ENCODE results near the gene CSN3.
"Not testable (repeated sequence)": the region's sequence is repeated elsewhere in the genome, so short reads cannot be mapped to it uniquely, and the experiment has no call there.

DNA sequence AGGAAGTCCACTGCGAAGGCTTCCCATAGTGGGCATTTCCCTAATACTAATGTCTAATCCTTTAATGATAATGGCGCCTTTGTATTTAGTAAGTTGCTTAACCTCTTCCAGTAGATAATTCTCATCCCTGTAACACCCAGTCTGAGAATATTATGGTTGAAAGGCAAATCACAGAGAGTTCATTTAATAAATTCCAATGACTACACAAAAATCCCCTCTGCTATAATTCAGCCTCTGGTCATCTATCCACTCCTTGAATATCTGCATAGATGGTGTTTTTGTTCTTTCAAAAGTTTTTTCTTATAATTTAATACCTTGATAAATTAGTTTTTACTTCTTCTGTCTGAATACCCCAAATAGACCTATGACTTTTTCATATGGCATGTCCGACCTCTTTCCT lies 21.0 kb upstream of the CSN3 start:
- TF ChIP-seq, protein P1, sequence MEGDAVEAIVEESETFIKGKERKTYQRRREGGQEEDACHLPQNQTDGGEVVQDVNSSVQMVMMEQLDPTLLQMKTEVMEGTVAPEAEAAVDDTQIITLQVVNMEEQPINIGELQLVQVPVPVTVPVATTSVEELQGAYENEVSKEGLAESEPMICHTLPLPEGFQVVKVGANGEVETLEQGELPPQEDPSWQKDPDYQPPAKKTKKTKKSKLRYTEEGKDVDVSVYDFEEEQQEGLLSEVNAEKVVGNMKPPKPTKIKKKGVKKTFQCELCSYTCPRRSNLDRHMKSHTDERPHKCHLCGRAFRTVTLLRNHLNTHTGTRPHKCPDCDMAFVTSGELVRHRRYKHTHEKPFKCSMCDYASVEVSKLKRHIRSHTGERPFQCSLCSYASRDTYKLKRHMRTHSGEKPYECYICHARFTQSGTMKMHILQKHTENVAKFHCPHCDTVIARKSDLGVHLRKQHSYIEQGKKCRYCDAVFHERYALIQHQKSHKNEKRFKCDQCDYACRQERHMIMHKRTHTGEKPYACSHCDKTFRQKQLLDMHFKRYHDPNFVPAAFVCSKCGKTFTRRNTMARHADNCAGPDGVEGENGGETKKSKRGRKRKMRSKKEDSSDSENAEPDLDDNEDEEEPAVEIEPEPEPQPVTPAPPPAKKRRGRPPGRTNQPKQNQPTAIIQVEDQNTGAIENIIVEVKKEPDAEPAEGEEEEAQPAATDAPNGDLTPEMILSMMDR (IDR thresholded peaks at IDR 0.05): not testable (repeated sequence)
- not testable (repeated sequence) for TF ChIP-seq CHD2 (IDR thresholded peaks at IDR 0.05; ENCODE audit: low read length, partially characterized antibody); RFX5 (IDR thresholded peaks at IDR 0.05; ENCODE audit: low read length); FOXJ3 (CRISPR knock-in tag; IDR thresholded peaks at IDR 0.05); GATA2 (CRISPR knock-in tag; IDR thresholded peaks at IDR 0.05); EP300 (IDR thresholded peaks at IDR 0.05; ENCODE audit: borderline replicate concordance in 1 of 2, low read depth in 1 of 2, low read length in 1 of 2); POLR2AphosphoS5 (IDR thresholded peaks at IDR 0.05; ENCODE audit: low read depth, low read length); TEAD4 (IDR thresholded peaks at IDR 0.05; ENCODE audit: borderline replicate concordance, insufficient read depth); SMC3 (IDR thresholded peaks at IDR 0.05; ENCODE audit: low read depth, low read length); RXRA (IDR thresholded peaks at IDR 0.05; ENCODE audit: borderline replicate concordance, low read depth); SIN3A (IDR thresholded peaks at IDR 0.05; ENCODE audit: borderline replicate concordance, low read depth, low read length)
- TF ChIP-seq, protein P2, sequence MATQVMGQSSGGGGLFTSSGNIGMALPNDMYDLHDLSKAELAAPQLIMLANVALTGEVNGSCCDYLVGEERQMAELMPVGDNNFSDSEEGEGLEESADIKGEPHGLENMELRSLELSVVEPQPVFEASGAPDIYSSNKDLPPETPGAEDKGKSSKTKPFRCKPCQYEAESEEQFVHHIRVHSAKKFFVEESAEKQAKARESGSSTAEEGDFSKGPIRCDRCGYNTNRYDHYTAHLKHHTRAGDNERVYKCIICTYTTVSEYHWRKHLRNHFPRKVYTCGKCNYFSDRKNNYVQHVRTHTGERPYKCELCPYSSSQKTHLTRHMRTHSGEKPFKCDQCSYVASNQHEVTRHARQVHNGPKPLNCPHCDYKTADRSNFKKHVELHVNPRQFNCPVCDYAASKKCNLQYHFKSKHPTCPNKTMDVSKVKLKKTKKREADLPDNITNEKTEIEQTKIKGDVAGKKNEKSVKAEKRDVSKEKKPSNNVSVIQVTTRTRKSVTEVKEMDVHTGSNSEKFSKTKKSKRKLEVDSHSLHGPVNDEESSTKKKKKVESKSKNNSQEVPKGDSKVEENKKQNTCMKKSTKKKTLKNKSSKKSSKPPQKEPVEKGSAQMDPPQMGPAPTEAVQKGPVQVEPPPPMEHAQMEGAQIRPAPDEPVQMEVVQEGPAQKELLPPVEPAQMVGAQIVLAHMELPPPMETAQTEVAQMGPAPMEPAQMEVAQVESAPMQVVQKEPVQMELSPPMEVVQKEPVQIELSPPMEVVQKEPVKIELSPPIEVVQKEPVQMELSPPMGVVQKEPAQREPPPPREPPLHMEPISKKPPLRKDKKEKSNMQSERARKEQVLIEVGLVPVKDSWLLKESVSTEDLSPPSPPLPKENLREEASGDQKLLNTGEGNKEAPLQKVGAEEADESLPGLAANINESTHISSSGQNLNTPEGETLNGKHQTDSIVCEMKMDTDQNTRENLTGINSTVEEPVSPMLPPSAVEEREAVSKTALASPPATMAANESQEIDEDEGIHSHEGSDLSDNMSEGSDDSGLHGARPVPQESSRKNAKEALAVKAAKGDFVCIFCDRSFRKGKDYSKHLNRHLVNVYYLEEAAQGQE (IDR thresholded peaks at IDR 0.05; ENCODE audit: low read depth, low read length): not testable (repeated sequence)
- TF ChIP-seq, protein P3, sequence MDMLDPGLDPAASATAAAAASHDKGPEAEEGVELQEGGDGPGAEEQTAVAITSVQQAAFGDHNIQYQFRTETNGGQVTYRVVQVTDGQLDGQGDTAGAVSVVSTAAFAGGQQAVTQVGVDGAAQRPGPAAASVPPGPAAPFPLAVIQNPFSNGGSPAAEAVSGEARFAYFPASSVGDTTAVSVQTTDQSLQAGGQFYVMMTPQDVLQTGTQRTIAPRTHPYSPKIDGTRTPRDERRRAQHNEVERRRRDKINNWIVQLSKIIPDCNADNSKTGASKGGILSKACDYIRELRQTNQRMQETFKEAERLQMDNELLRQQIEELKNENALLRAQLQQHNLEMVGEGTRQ (IDR thresholded peaks at IDR 0.05; ENCODE audit: borderline replicate concordance, low read depth, low read length): not testable (repeated sequence)
